Keratinocyte (primary cell): Measurements from ENCODE around the gene CREB3L2. TPM values are rescaled to one million over a fixed set of nuclear protein-coding genes. Genes with fewer than 3 reads are reported as not detected.

Experiments
- DNase-seq: peaks from one replicate; pipeline ENCODE4 v3.0.0-alpha.2; 2011; ENCODE audit warnings: low read depth, missing footprints, low spot score
- FAIRE-seq: peaks from 2 replicates; lab custom pipeline; 2011; peaks lifted over from hg19 to GRCh38; lab: Jason Lieb, UNC
- H2AFZ ChIP-seq: 2 replicates; pipeline ENCODE4 v1.6.0; 2012; ENCODE audit warnings: low read length, control low read depth, inconsistent platforms; ENCODE audit not compliant: control insufficient read depth
- H3K27ac ChIP-seq: 2 replicates; pipeline ENCODE4 v1.5.1; 2011; ENCODE audit warnings: low read length; ENCODE audit not compliant: control insufficient read depth, insufficient read depth
- H3K27me3 ChIP-seq: 3 replicates; pipeline ENCODE4 v1.6.0; 2011; ENCODE audit warnings: low read length; ENCODE audit not compliant: control insufficient read depth, insufficient read depth; ENCODE audit errors: extremely low read depth
- H3K36me3 ChIP-seq, 2 experiments: 2 replicates in 1 of 2; 3 replicates in 1 of 2; pipeline ENCODE4 v1.5.1; 2011; ENCODE audit warnings: low read length in 2 of 2, mild to moderate bottlenecking in 1 of 2; ENCODE audit not compliant: control insufficient read depth in 2 of 2, insufficient read depth in 2 of 2; ENCODE audit errors: extremely low read depth in 1 of 2
- H3K4me1 ChIP-seq: 3 replicates; pipeline ENCODE4 v1.5.1; 2011; ENCODE audit warnings: low read length; ENCODE audit not compliant: control insufficient read depth, insufficient read depth; ENCODE audit errors: extremely low read depth
- H3K4me2 ChIP-seq: 3 replicates; pipeline ENCODE4 v1.6.0; 2011; ENCODE audit warnings: low read depth, low read length; ENCODE audit not compliant: control insufficient read depth, insufficient read depth; ENCODE audit errors: extremely low read depth
- H3K4me3 ChIP-seq, 3 experiments: fragments of 200-600 bp in 1 of 3; sonication (generic) in 1 of 3; 2 replicates in 2 of 3; 3 replicates in 1 of 3; pipeline ENCODE4 v1.5.1; 2011 to 2016; ENCODE audit warnings: low read length in 3 of 3, mild to moderate bottlenecking in 3 of 3, control low read depth in 2 of 3, inconsistent platforms in 1 of 3, low read depth in 1 of 3, mixed read lengths in 1 of 3, mixed run types in 1 of 3, moderate library complexity in 1 of 3; ENCODE audit not compliant: control insufficient read depth in 2 of 3, insufficient read depth in 2 of 3; ENCODE audit errors: extremely low read depth in 1 of 3
- H3K79me2 ChIP-seq: 2 replicates; pipeline ENCODE4 v1.6.0; 2012; ENCODE audit warnings: low read length; ENCODE audit not compliant: control insufficient read depth, insufficient read depth
- H3K9ac ChIP-seq: 3 replicates; pipeline ENCODE4 v1.6.0; 2011; ENCODE audit warnings: low read length; ENCODE audit not compliant: control insufficient read depth, insufficient read depth; ENCODE audit errors: extremely low read depth
- H3K9me1 ChIP-seq: 3 replicates; pipeline ENCODE4 v1.6.0; 2011; ENCODE audit warnings: low read length; ENCODE audit not compliant: control insufficient read depth, insufficient read depth; ENCODE audit errors: extremely low read depth
- H3K9me3 ChIP-seq: 2 replicates; pipeline ENCODE4 v1.5.1; 2012; ENCODE audit warnings: low read depth, low read length; ENCODE audit not compliant: control insufficient read depth
- H4K20me1 ChIP-seq: 3 replicates; pipeline ENCODE4 v1.6.0; 2011; ENCODE audit warnings: low read length; ENCODE audit not compliant: control insufficient read depth, insufficient read depth; ENCODE audit errors: extremely low read depth
- EZH2 ChIP-seq: IDR thresholded peaks from one replicate; pipeline ENCODE4 v1.6.1; 2012; ENCODE audit warnings: inconsistent platforms, mild to moderate bottlenecking, low read length, moderate library complexity
- dilution Hi-C: fragments of 300-500 bp; cut with MboI; formaldehyde crosslinking; loops from one replicate; pipeline ENCODE4 v1.7.0; 2020; ENCODE audit warnings: low sequenced_read_pairs; ENCODE audit not compliant: extremely low pct_ligation_motif_present
- polyA plus RNA-seq, 5 experiments: library from polyadenylated mRNA; depleted of rRNA in 3 of 5; stranded (reverse) in 3 of 5; stranded (forward) in 1 of 5; unstranded in 1 of 5; fragments of >200 nt; gene quantifications; 1 replicate in 1 of 5; 2 replicates in 3 of 5; 3 replicates in 1 of 5; pipeline versions ENCODE4 v1.2.1 to v1.2.3, GENCODE V29; 2011 to 2012; ENCODE audit warnings: missing spikeins in 2 of 5, low read depth in 1 of 5, low replicate concordance in 1 of 5
- TF ChIP-seq, protein P1 (sequence below), 3 experiments: IDR thresholded peaks in 1 of 3; conservative IDR thresholded peaks in 1 of 3; optimal IDR thresholded peaks in 1 of 3; 2 replicates in 2 of 3; 3 replicates in 1 of 3; pipeline versions ENCODE3 to v1.5.1; 2011; ENCODE audit warnings: low read length in 3 of 3, mild to moderate bottlenecking in 3 of 3, moderate library complexity in 2 of 3, control low read depth in 1 of 3, inconsistent platforms in 1 of 3; ENCODE audit not compliant: insufficient read depth in 2 of 3; ENCODE audit errors: extremely low read depth in 1 of 3

CREB3L2 gene
- polyA plus RNA-seq, 1 donor (not counting 4 experiments of a cell fraction or from before 2014, with no cell fraction given) = 12.8 TPM

DNA sequence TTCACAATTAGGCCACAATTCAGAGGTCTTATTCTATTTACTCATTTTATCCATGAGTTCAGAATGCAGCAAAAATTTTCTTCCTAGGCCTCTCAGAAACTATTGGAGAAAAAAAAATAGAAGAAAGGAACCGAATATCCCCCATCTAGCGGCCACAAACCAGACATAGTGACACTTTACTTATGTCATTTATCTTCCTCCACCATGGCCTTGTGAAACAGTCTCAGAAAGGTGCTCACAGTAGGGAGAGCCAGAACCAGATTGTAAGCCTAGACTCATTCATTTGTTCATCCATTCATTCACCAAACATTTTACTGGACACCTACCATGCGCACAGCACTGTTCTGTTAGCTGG, 16.0 kb downstream of the CREB3L2 start:
- DNase-seq (no peak), FAIRE-seq (no peak)
- H3K4me2 ChIP-seq = no peak overlapping the region
- peaks cover 4% of the 10 kb centered on the region for H3K9me1 ChIP-seq
- dilution Hi-C loops = no loop called here
- no peak overlapping the region for H3K4me3 ChIP-seq
- H3K79me2 ChIP-seq = peaks cover 70% of the 10 kb centered on the region
- H4K20me1 ChIP-seq = peaks cover 4% of the 10 kb centered on the region
- TF ChIP-seq, protein P1, sequence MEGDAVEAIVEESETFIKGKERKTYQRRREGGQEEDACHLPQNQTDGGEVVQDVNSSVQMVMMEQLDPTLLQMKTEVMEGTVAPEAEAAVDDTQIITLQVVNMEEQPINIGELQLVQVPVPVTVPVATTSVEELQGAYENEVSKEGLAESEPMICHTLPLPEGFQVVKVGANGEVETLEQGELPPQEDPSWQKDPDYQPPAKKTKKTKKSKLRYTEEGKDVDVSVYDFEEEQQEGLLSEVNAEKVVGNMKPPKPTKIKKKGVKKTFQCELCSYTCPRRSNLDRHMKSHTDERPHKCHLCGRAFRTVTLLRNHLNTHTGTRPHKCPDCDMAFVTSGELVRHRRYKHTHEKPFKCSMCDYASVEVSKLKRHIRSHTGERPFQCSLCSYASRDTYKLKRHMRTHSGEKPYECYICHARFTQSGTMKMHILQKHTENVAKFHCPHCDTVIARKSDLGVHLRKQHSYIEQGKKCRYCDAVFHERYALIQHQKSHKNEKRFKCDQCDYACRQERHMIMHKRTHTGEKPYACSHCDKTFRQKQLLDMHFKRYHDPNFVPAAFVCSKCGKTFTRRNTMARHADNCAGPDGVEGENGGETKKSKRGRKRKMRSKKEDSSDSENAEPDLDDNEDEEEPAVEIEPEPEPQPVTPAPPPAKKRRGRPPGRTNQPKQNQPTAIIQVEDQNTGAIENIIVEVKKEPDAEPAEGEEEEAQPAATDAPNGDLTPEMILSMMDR (optimal IDR thresholded peaks at IDR 0.05 in 1 of 3, IDR thresholded peaks at IDR 0.05 in 1 of 3, conservative IDR thresholded peaks at IDR 0.05 in 1 of 3; ENCODE audit: extremely low read depth in 1 of 3, insufficient read depth in 2 of 3, low read length in 3 of 3) = no peak
- no peak for TF ChIP-seq EZH2
- no peaks in the 10 kb centered on the region for H3K27me3 ChIP-seq
- peaks cover 15% of the 10 kb centered on the region for H3K4me1 ChIP-seq
- H3K9me3 ChIP-seq = no peaks in the 10 kb centered on the region
- H2AFZ ChIP-seq = no peak overlapping the region
- no peak overlapping the region for H3K9ac ChIP-seq
- H3K36me3 ChIP-seq = no peaks in the 10 kb centered on the region
- no peak overlapping the region for H3K27ac ChIP-seq

DNA sequence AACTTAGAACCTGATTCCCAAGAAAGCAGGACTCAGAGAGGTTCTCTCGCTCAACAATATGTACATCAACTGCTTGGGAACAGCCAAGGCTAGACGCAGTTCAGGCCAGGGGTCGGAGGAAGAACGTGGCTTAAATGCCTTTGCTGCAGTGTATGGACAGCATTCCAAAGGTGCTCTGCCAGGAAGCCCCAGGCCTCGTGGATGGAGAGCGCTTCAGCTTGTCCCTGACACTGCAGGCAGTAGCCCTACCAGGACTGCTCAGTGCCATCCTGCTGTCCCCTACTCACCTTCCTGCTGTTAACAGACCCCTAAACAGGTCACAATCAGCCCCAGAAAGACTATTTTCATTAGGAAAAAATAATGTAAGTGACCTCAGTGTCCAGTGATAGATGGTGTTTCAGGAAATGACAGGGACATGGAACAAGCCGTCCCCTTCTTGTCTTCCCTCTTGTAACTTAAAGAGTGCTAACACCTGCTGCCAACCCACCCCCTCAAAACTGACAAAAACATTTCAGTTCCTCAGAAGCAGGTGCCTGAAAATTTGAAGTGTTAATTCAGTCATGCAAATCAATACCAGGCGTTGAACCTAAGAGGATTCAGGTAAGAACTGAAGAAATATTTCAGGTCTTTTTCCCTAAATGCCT, 16.5 kb downstream of the CREB3L2 start:
- DNase-seq (no peak), FAIRE-seq (no peak)
- H3K79me2 ChIP-seq = peaks cover 73% of the 10 kb centered on the region
- TF ChIP-seq, protein P1 (optimal IDR thresholded peaks at IDR 0.05 in 1 of 3, IDR thresholded peaks at IDR 0.05 in 1 of 3, conservative IDR thresholded peaks at IDR 0.05 in 1 of 3; ENCODE audit: extremely low read depth in 1 of 3, insufficient read depth in 2 of 3, low read length in 3 of 3) = no peak
- TF ChIP-seq EZH2 = no peak
- H3K36me3 ChIP-seq = no peaks in the 10 kb centered on the region
- H4K20me1 ChIP-seq = peaks cover 4% of the 10 kb centered on the region
- H2AFZ ChIP-seq = no peak overlapping the region
- peaks cover 11% of the 10 kb centered on the region for H3K4me1 ChIP-seq
- no peaks in the 10 kb centered on the region for H3K9me3 ChIP-seq
- dilution Hi-C loops = no loop called here
- no peaks in the 10 kb centered on the region for H3K27me3 ChIP-seq
- H3K9me1 ChIP-seq = peaks cover 4% of the 10 kb centered on the region
- H3K4me3 ChIP-seq = no peak overlapping the region
- no peak overlapping the region for H3K4me2 ChIP-seq
- H3K27ac ChIP-seq = no peak overlapping the region
- no peak overlapping the region for H3K9ac ChIP-seq
